Measurements from ENCODE around the gene STARD10.

GRCh38 chr11:72771507-72771906, 22.3 kb downstream of the STARD10 start:
- no peak for TF ChIP-seq CTCF (IDR thresholded peaks at IDR 0.05)
- TF ChIP-seq POLR2A (IDR thresholded peaks at IDR 0.05), result no peak
